CD4-positive, alpha-beta T cell treated with Interferon gamma for 1 hour (primary cell): ENCODE data around the gene LMF1.
"Not testable (repeated sequence)": the region's sequence is repeated elsewhere in the genome, so short reads cannot be mapped to it uniquely, and the experiment has no call there.

Experiments used
- DNase-seq: peaks from one replicate; pipeline ENCODE4 v3.0.0-alpha.2; 2020

The LMF1 gene

GRCh38 chr16:860891-861290 is 109.9 kb downstream of the LMF1 start:
- DNase-seq, result no peak

- DNase-seq, result not testable (repeated sequence)
Measured at GRCh38 chr16:858971-859370, 111.8 kb downstream of the LMF1 start.

- not testable (repeated sequence) for DNase-seq
Measured at GRCh38 chr16:858441-858840, 112.3 kb downstream of the LMF1 start.

- DNase-seq, result no peak
Measured at GRCh38 chr16:856811-857210, 114.0 kb downstream of the LMF1 start.

- no peak for DNase-seq
Measured at GRCh38 chr16:856101-856500, 114.7 kb downstream of the LMF1 start.

- no peak for DNase-seq
Measured at GRCh38 chr16:855471-855870, 115.3 kb downstream of the LMF1 start.

- DNase-seq, result no peak
Measured at GRCh38 chr16:854808-855410, 115.9 kb downstream of the LMF1 start.

- DNase-seq, result no peak
Measured at GRCh38 chr16:853981-854807, 116.6 kb downstream of the LMF1 start.

- DNase-seq, result no peak
Measured at GRCh38 chr16:853306-853705, 117.5 kb downstream of the LMF1 start.

GRCh38 chr16:852451-853185 is 118.2 kb downstream of the LMF1 start:
- no peak for DNase-seq

- no peak for DNase-seq
Measured at GRCh38 chr16:851871-852270, 118.9 kb downstream of the LMF1 start.

GRCh38 chr16:851209-851810 is 119.5 kb downstream of the LMF1 start:
- no peak for DNase-seq

GRCh38 chr16:850668-851067 is 120.1 kb downstream of the LMF1 start:
- DNase-seq, result no peak

GRCh38 chr16:848510-849253 is 122.1 kb downstream of the LMF1 start:
- DNase-seq, result no peak

GRCh38 chr16:847681-848445 is 122.9 kb downstream of the LMF1 start:
- no peak for DNase-seq

- DNase-seq, result no peak
Measured at GRCh38 chr16:847151-847550, 123.6 kb downstream of the LMF1 start.

GRCh38 chr16:845351-845745 is 125.4 kb downstream of the LMF1 start:
- DNase-seq, result no peak

GRCh38 chr16:844638-845350 is 126.0 kb downstream of the LMF1 start:
- no peak for DNase-seq

GRCh38 chr16:843771-844170 is 127.0 kb downstream of the LMF1 start:
- DNase-seq, result no peak

GRCh38 chr16:842711-843560 is 127.8 kb downstream of the LMF1 start:
- DNase-seq, result no peak
